ENCODE measurements around the gene EPHB1.

EPHB1 gene

DNA sequence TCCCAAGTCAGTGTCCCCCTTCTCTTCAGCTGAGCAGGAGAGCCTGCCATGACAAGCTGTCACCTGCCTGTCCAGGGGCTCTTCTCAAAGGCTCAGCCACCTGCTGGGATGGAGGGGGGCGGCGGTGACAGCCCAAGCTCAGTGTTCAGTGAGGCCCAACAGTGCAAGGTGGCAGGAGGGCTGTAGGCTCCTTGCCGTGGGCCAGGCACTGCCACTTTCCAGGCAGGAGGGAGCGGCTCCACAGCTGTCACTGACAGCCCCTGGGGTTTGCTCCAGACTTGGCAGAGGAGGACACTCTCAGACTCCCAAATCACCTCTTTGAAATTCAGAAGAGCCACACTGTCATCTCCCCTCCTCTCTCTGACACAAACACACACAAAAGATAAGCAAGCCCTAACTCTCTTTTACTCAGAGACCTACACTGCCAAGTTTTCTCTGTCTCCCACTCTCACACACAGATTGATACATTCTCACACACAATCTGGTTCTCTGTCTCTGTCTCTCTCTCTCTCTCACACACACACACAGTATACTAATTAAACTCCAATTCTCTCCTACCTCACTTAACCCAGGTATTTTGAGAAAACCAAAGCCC is 443.3 kb downstream of the EPHB1 start:
- ATAC-seq (no peak), DNase-seq (no peak)
- Mint-ChIP-seq H3K27me3 (no peaks in the 10 kb centered on the region), H3K4me1 (no peaks in the 10 kb centered on the region), H3K36me3 (ENCODE audit: low read depth) (no peaks in the 10 kb centered on the region), H3K27ac (no peak overlapping the region), H3K9me3 (no peaks in the 10 kb centered on the region), H3K4me3 (no peak overlapping the region)

DNA sequence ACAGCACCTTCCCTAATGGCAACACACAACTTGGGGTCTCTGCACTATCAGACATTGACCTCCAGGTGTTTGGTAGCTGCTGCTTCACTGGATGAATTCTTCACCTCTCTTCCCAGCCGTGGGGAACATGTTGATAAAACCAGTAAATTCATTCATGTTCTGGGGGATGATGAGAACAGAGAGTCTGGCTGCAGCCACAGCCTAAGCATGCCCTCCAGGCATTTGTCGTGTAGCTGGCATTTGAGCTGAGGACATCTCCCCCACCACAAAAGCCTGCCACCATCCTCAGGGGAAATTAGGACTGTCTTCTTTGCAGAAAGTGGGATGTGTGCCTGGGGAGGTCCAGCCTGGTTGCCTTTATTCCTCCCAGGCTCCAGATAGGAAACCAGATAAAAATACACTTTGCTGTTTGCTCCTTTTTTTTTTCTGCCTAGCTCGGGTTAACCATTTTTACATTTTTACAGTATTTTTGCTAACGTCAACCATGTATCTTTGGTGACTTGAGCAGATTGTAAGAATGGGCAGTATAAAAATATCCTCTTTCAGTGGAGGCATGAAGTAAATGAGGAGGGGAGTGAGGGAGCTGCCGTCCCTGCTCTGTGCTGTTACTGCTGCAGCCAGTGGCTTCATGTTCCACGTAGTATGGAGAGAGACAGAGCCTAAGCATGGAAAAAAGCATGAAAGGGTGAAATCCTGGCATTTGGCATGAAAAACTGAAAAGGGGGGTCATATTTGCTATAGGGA is 444.0 kb downstream of the EPHB1 start:
- Mint-ChIP-seq H3K4me3 (no peak overlapping the region), H3K4me1 (no peaks in the 10 kb centered on the region), H3K27ac (no peak overlapping the region), H3K9me3 (no peaks in the 10 kb centered on the region), H3K27me3 (no peaks in the 10 kb centered on the region), H3K36me3 (ENCODE audit: low read depth) (no peaks in the 10 kb centered on the region)
- no peak for DNase-seq
- no peak for ATAC-seq

DNA sequence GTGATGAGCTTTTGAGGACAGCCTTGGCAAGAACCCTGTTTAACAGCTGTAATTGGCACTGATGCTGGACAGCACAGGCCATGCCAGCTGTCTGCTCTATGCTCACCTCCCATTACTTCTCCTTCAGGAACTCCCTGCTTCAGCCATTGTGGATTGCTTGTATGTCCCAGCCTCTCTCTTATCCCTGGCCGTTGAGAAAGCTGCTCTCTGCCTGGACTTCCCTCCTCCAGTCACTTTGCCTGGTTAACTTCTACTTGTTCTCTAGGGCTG is 444.5 kb downstream of the EPHB1 start:
- H3K27me3 Mint-ChIP-seq: no peaks in the 10 kb centered on the region
- H3K4me1 Mint-ChIP-seq: no peaks in the 10 kb centered on the region
- no peaks in the 10 kb centered on the region for H3K36me3 Mint-ChIP-seq (ENCODE audit: low read depth)
- no peak overlapping the region for H3K4me3 Mint-ChIP-seq
- H3K27ac Mint-ChIP-seq: no peak overlapping the region
- DNase-seq (no peak), ATAC-seq (no peak)
- H3K9me3 Mint-ChIP-seq: no peaks in the 10 kb centered on the region

DNA sequence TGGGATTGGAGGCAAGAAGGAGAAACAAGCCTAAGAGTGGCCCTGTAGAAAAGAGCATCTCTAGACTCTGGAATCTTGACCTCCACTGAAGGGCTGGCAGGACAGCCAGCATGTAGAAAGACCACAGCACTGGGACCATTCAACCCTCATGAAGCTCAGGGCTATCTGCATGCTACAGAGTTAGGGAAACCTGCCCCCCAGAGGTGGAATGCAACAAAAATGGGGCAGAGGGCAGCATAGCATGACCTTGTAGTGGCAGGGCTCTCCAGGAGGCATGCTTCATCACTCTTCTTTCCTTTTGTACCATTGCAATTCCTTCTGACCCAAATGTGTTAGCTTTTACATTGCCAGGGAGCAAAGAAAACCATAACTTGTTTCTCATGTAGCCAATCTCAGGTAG is 445.4 kb downstream of the EPHB1 start:
- no peaks in the 10 kb centered on the region for H3K36me3 Mint-ChIP-seq (ENCODE audit: low read depth)
- no peaks in the 10 kb centered on the region for H3K4me1 Mint-ChIP-seq
- H3K27ac Mint-ChIP-seq: no peak overlapping the region
- H3K4me3 Mint-ChIP-seq: no peak overlapping the region
- no peak for DNase-seq
- no peaks in the 10 kb centered on the region for H3K27me3 Mint-ChIP-seq
- peaks cover 4% of the 10 kb centered on the region for H3K9me3 Mint-ChIP-seq
- ATAC-seq: no peak

DNA sequence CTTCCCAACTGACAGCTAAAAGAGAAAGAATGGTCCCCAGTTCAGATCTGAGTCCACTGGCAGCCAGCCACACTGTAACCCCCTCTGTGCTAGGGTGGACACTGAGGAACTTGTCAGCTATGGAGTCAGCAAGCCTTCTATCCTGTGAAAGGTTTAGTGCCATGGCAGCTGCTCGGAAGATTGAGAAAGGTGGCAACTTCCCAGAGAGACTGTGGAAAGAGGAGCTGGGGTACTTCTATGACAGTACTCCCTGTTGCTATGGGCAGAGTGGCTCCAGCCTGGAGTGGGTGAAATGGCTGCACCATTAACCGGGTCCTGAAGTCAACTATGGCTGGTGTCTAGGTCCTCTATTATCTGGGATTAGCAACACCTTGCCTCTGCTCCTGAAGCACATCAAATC is 447.2 kb downstream of the EPHB1 start:
- ATAC-seq (no peak), DNase-seq (no peak)
- Mint-ChIP-seq H3K4me1 (no peaks in the 10 kb centered on the region), H3K4me3 (no peak overlapping the region), H3K9me3 (peaks cover 4% of the 10 kb centered on the region), H3K27ac (no peak overlapping the region), H3K27me3 (no peaks in the 10 kb centered on the region), H3K36me3 (ENCODE audit: low read depth) (no peaks in the 10 kb centered on the region)

DNA sequence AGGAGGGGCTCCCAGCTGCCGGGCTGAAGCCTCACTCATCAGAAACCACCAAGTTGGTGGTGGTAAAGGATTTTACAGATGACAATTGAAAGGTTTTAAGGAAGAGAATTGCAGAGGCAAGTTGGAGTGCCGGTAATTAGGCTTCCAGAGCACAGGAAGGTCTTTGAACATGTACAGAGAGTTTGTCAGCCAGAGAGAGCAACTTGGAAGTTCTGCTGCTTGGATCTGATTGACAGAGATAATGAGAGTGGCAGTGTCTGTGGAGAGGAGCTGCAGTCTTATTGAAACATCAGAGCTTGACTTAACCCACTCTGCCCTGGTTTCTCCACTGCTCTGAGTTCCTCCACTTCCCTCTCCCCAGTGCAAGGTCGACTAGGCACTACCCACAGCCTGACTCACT is 448.6 kb downstream of the EPHB1 start:
- Mint-ChIP-seq H3K4me3 (no peak overlapping the region), H3K27ac (no peak overlapping the region), H3K9me3 (peaks cover 4% of the 10 kb centered on the region), H3K4me1 (no peaks in the 10 kb centered on the region), H3K27me3 (no peaks in the 10 kb centered on the region), H3K36me3 (ENCODE audit: low read depth) (no peaks in the 10 kb centered on the region)
- DNase-seq: no peak
- no peak for ATAC-seq

DNA sequence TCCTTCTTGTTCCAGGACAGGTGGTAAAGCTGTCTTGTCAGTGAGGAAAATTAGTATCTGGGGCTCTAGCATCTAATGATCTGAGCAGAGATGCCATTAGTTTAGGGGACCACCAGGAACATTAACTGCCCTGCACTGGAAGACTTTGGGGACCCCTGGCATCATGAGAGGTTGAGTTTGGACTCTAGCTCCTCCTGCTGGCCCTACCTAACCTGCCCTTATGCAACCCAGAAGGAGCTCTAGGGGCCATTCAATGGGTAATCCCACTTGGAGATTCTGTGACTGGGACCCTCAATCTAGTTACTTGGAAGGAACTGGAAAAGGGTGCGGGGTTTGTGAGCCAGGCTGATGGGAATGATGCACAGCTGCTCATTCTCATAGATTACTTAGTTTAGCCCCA is 451.0 kb downstream of the EPHB1 start:
- no peaks in the 10 kb centered on the region for H3K27me3 Mint-ChIP-seq
- DNase-seq (no peak), ATAC-seq (no peak)
- H3K4me1 Mint-ChIP-seq: no peaks in the 10 kb centered on the region
- H3K36me3 Mint-ChIP-seq (ENCODE audit: low read depth): no peaks in the 10 kb centered on the region
- no peak overlapping the region for H3K4me3 Mint-ChIP-seq
- H3K9me3 Mint-ChIP-seq: peaks cover 4% of the 10 kb centered on the region
- no peak overlapping the region for H3K27ac Mint-ChIP-seq

DNA sequence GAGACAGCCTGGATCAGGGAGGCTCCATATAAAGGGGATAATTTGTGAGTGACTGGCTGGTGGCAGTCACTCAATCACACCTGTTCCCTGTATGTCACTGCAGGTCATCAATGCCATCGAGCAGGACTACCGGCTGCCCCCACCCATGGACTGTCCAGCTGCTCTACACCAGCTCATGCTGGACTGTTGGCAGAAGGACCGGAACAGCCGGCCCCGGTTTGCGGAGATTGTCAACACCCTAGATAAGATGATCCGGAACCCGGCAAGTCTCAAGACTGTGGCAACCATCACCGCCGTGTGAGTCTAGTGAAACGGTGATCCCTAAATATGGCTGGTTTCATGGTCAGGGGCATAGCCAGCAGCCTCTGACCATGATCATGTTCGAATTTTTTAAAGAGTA is 453.2 kb downstream of the EPHB1 start:
- DNase-seq (no peak), ATAC-seq (no peak)
- H3K27me3 Mint-ChIP-seq: no peaks in the 10 kb centered on the region
- H3K4me3 Mint-ChIP-seq: no peak overlapping the region
- H3K4me1 Mint-ChIP-seq: no peaks in the 10 kb centered on the region
- H3K27ac Mint-ChIP-seq: no peak overlapping the region
- no peaks in the 10 kb centered on the region for H3K36me3 Mint-ChIP-seq (ENCODE audit: low read depth)
- peaks cover 4% of the 10 kb centered on the region for H3K9me3 Mint-ChIP-seq

DNA sequence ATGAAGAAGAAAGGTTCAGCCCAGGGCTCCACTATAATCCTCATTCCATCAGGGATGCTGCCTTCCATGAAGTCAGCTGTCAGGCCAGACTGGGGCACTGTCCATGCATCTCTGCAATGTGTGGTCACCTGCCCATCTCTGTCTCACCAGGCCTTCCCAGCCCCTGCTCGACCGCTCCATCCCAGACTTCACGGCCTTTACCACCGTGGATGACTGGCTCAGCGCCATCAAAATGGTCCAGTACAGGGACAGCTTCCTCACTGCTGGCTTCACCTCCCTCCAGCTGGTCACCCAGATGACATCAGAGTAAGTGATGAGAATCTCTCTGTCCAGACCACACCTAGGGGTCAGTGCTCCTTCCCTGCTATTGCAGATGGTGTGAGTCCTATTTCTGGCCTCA is 454.1 kb downstream of the EPHB1 start:
- no peak overlapping the region for H3K27ac Mint-ChIP-seq
- H3K9me3 Mint-ChIP-seq: peaks cover 4% of the 10 kb centered on the region
- H3K27me3 Mint-ChIP-seq: no peaks in the 10 kb centered on the region
- no peaks in the 10 kb centered on the region for H3K36me3 Mint-ChIP-seq (ENCODE audit: low read depth)
- H3K4me1 Mint-ChIP-seq: no peaks in the 10 kb centered on the region
- ATAC-seq: no peak
- no peak overlapping the region for H3K4me3 Mint-ChIP-seq
- DNase-seq: no peak

DNA sequence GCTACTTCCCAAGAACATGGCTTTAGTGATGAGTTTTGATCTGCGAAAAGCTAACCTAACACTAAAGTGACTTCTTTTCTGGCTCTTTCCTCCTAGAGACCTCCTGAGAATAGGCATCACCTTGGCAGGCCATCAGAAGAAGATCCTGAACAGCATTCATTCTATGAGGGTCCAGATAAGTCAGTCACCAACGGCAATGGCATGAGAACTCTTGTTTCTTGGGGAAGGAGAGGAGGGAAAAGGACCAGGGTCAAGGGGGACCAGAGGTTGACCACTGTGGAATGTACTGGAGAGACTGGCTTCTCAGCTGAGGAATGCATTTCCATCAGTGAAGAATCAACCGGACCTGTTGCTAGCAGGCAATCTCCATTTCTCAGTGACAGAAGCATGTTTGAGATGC is 463.9 kb downstream of the EPHB1 start:
- peaks cover 18% of the 10 kb centered on the region for H3K9me3 Mint-ChIP-seq
- DNase-seq (no peak), ATAC-seq (no peak)
- peaks cover 2% of the 10 kb centered on the region for H3K27me3 Mint-ChIP-seq
- H3K4me1 Mint-ChIP-seq: no peaks in the 10 kb centered on the region
- no peak overlapping the region for H3K4me3 Mint-ChIP-seq
- H3K27ac Mint-ChIP-seq: no peak overlapping the region
- no peaks in the 10 kb centered on the region for H3K36me3 Mint-ChIP-seq (ENCODE audit: low read depth)

DNA sequence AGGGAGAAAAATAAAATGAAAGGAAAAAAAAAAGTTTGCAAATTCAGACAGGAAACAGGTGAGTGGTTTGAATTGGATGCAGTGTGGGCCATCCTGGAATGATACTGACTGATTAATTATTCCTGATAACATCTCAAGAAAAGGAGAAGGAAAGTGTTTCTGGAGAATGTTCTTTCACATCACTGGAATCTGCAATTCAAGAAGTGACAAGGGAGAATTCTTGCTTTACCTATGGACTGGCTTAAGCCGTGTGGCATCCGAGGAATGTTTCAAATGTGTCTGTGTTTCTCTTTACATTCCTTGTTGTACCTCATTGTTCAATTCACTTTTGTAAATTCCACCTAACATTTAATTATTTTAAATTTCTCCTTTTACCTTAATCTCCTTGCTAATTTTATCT is 465.0 kb downstream of the EPHB1 start:
- no peak for DNase-seq
- H3K4me1 Mint-ChIP-seq: no peaks in the 10 kb centered on the region
- no peak overlapping the region for H3K4me3 Mint-ChIP-seq
- H3K36me3 Mint-ChIP-seq (ENCODE audit: low read depth): no peaks in the 10 kb centered on the region
- peaks cover 18% of the 10 kb centered on the region for H3K9me3 Mint-ChIP-seq
- H3K27ac Mint-ChIP-seq: no peak overlapping the region
- ATAC-seq: no peak
- H3K27me3 Mint-ChIP-seq: peaks cover 2% of the 10 kb centered on the region

DNA sequence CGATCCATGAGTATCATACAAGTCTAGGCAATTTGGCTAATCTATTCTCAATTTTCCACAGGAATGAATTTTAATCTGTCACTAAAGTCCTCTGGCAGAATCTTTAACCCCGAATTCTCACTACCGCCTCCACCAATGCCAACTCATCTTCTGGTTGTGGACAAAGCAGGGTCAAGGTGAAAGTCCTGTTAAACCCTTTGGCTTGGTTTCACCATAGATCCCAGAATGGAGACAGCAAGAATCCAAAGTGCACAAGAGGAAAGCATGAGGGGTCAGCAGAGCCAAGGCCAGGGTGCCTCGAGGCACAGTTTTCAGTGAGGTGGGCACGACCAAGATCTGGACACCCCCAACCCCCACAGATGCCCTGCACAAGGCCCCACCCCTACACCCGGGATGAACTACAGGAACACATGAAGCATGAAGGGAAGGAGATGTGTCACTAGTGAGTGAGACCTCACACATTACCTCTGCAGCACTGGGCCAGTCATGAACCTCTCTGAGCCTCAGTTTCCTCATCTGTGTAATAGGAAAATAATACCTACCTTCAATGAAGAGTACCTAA is 466.2 kb downstream of the EPHB1 start:
- peaks cover 2% of the 10 kb centered on the region for H3K27me3 Mint-ChIP-seq
- no peak for ATAC-seq
- no peaks in the 10 kb centered on the region for H3K4me1 Mint-ChIP-seq
- H3K36me3 Mint-ChIP-seq (ENCODE audit: low read depth): no peaks in the 10 kb centered on the region
- peaks cover 13% of the 10 kb centered on the region for H3K9me3 Mint-ChIP-seq
- H3K4me3 Mint-ChIP-seq: no peak overlapping the region
- no peak for DNase-seq
- no peak overlapping the region for H3K27ac Mint-ChIP-seq

DNA sequence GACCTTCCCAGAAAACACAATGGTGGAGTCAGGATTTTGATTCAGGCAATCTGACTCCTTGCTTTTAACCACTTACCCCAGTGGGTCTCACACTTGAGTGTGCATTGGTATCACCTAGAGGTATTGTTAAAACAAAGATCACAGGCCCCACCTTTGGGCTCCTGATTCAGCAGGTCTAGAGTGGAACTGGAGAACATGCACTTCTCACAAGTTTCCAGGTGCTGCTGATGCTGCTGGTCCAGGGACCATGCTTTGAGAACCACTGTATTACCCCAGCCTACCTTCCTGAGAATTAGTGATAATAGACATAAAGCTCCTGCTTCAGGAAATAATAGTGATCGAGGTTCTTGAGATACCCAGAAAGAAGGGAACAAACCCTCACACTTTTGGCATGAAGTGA is 466.9 kb downstream of the EPHB1 start:
- no peak for ATAC-seq
- H3K4me1 Mint-ChIP-seq: no peaks in the 10 kb centered on the region
- no peak overlapping the region for H3K27ac Mint-ChIP-seq
- H3K27me3 Mint-ChIP-seq: peaks cover 2% of the 10 kb centered on the region
- H3K4me3 Mint-ChIP-seq: no peak overlapping the region
- DNase-seq: no peak
- H3K36me3 Mint-ChIP-seq (ENCODE audit: low read depth): no peaks in the 10 kb centered on the region
- peaks cover 13% of the 10 kb centered on the region for H3K9me3 Mint-ChIP-seq

DNA sequence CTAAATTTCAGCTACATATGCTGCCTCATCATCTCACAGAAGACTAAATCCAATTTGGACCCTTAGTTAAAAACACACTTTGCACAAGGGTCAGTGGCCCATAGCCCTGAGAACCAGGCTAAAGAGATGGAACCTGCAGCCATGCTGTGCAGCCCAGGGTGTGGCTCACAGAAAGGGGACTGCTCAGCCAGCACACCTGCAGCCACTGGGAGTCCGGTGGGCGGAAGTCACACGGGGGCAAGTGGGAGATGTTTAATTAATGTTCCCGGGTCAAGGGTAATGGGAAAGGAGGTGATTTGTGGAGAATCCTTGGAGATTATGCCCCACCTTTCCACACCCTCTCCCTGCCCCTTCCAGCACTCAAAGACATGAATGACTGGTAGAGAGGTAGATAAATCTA is 467.4 kb downstream of the EPHB1 start:
- peaks cover 2% of the 10 kb centered on the region for H3K27me3 Mint-ChIP-seq
- H3K4me1 Mint-ChIP-seq: no peaks in the 10 kb centered on the region
- DNase-seq (no peak), ATAC-seq (no peak)
- H3K4me3 Mint-ChIP-seq: no peak overlapping the region
- no peaks in the 10 kb centered on the region for H3K36me3 Mint-ChIP-seq (ENCODE audit: low read depth)
- peaks cover 13% of the 10 kb centered on the region for H3K9me3 Mint-ChIP-seq
- H3K27ac Mint-ChIP-seq: no peak overlapping the region

DNA sequence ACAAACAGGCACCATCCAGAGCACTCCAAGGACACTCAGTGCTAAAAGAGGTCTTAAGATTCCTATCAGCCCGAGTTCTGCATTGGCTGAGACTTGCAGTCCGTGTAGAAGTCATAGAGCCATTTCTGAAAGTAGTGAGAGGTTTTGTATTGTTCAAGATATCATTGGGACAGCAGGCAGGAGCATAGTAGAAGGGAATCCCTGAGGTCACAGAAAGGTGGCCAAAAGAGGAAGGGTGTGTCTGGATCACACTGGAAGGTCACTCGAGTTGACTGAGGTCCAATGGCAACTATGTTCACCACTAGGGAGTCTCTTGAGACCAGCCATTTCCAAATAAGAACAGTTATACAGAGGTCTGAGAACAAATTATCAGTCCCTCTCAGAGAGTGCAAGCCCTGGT is 468.3 kb downstream of the EPHB1 start:
- DNase-seq (no peak), ATAC-seq (no peak)
- H3K36me3 Mint-ChIP-seq (ENCODE audit: low read depth): no peaks in the 10 kb centered on the region
- H3K4me3 Mint-ChIP-seq: no peak overlapping the region
- peaks cover 2% of the 10 kb centered on the region for H3K27me3 Mint-ChIP-seq
- H3K27ac Mint-ChIP-seq: no peak overlapping the region
- no peaks in the 10 kb centered on the region for H3K4me1 Mint-ChIP-seq
- peaks cover 9% of the 10 kb centered on the region for H3K9me3 Mint-ChIP-seq

DNA sequence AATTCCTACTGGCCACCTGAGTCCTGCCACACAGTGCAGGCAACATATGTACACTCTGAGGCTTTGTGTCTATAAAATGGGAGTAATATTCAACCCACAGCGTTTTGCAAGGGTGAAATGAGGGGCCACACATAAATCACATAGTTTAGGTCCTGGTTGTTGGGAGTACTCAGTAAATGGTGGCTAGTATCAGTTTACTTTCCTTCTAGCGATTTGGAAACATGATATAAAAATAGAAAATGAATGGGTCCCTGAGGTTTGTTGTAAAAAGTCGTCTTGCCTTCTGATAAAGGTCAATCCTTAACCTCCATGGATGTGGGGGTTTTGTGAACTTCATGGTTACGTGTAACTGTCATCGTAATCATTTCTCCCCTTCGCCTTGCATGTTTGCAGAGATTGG is 472.4 kb downstream of the EPHB1 start:
- Mint-ChIP-seq H3K4me3 (no peak overlapping the region), H3K9me3 (no peaks in the 10 kb centered on the region), H3K36me3 (ENCODE audit: low read depth) (no peaks in the 10 kb centered on the region), H3K27ac (no peak overlapping the region), H3K27me3 (no peaks in the 10 kb centered on the region), H3K4me1 (no peaks in the 10 kb centered on the region)
- DNase-seq (no peak), ATAC-seq (no peak)

All from activated naive CD8-positive, alpha-beta T cell treated with anti-CD3 and anti-CD28 coated beads, Interleukin-2, amount 50 U/mL, for 24 hours (primary cell).